ENCODE data around the gene FOSL2. TPM values are rescaled to one million over a fixed set of nuclear protein-coding genes. Genes with fewer than 3 reads are reported as not detected.

Gene FOSL2
- total RNA-seq, 2 donors from 2014 or later = 54.0 to 116 TPM

- H3K4me1 ChIP-seq = peaks cover 0 to 6% of the 10 kb centered on the region in 2 donors
- TF ChIP-seq CTCF (IDR thresholded peaks at IDR 0.05) = no peak
- no peaks in the 10 kb centered on the region for H3K36me3 ChIP-seq
- H3K4me3 ChIP-seq = no peak overlapping the region
- H3K27ac ChIP-seq = no peak overlapping the region
- H3K27me3 ChIP-seq = no peaks in the 10 kb centered on the region
- no peaks in the 10 kb centered on the region for H3K9me3 ChIP-seq
- DNase-seq (ENCODE audit: low spot score) = no peak
These were observed 53.9 kb downstream of the FOSL2 start for GRCh38 chr2:28446531-28446930.

GRCh38 chr2:28447086-28447485, 54.4 kb downstream of the FOSL2 start:
- Histone ChIP-seq H3K9me3 (no peaks in the 10 kb centered on the region), H3K4me1 (peaks cover 0 to 6% of the 10 kb centered on the region in 2 donors)
- no peak for TF ChIP-seq CTCF (IDR thresholded peaks at IDR 0.05)

GRCh38 chr2:28447943-28448792, 55.5 kb downstream of the FOSL2 start:
- peak overlapping the region; percentile 18 to 48 for H3K27ac ChIP-seq
- no peak for TF ChIP-seq CTCF (IDR thresholded peaks at IDR 0.05)
- H3K4me3 ChIP-seq = no peak overlapping the region
- no peaks in the 10 kb centered on the region for H3K36me3 ChIP-seq
- H3K27me3 ChIP-seq = no peaks in the 10 kb centered on the region
- no peak for DNase-seq (ENCODE audit: low spot score)
- no peaks in the 10 kb centered on the region for H3K9me3 ChIP-seq
- H3K4me1 ChIP-seq = peaks cover 0 to 6% of the 10 kb centered on the region in 2 donors

More at GRCh38 chr2:28447086-28447485, 54.4 kb downstream of the FOSL2 start:
- H3K27ac ChIP-seq = no peak overlapping the region
- H3K4me3 ChIP-seq = no peak overlapping the region
- H3K36me3 ChIP-seq = no peaks in the 10 kb centered on the region
- DNase-seq (ENCODE audit: low spot score) = no peak
- H3K27me3 ChIP-seq = no peaks in the 10 kb centered on the region

GRCh38 chr2:28448793-28449100, 56.1 kb downstream of the FOSL2 start:
- Histone ChIP-seq H3K4me1 (peaks cover 0 to 6% of the 10 kb centered on the region in 2 donors), H3K27ac (peak overlapping the region; percentile 18 to 48)
- TF ChIP-seq CTCF (IDR thresholded peaks at IDR 0.05) = no peak

GRCh38 chr2:28449126-28449487, 56.4 kb downstream of the FOSL2 start:
- no peaks in the 10 kb centered on the region for H3K9me3 ChIP-seq
- no peaks in the 10 kb centered on the region for H3K36me3 ChIP-seq
- H3K4me1 ChIP-seq = peaks cover 0 to 6% of the 10 kb centered on the region in 2 donors
- H3K27me3 ChIP-seq = no peaks in the 10 kb centered on the region
- H3K4me3 ChIP-seq = no peak overlapping the region
- no peak for TF ChIP-seq CTCF (IDR thresholded peaks at IDR 0.05)
- DNase-seq (ENCODE audit: low spot score) = no peak
- H3K27ac ChIP-seq = peak overlapping the region in 1 of 2 donors; percentile 18

More at GRCh38 chr2:28448793-28449100, 56.1 kb downstream of the FOSL2 start:
- no peaks in the 10 kb centered on the region for H3K36me3 ChIP-seq
- no peaks in the 10 kb centered on the region for H3K27me3 ChIP-seq
- no peak overlapping the region for H3K4me3 ChIP-seq
- H3K9me3 ChIP-seq = no peaks in the 10 kb centered on the region
- DNase-seq (ENCODE audit: low spot score) = no peak

Data from right atrium auricular region (tissue), 2 donors.